Subcutaneous adipose tissue (tissue), 4 donors: ENCODE results near the gene CCDC3. TPM values are rescaled to one million over a fixed set of nuclear protein-coding genes. Genes with fewer than 3 reads are reported as not detected.

ENCODE experiments used
- total RNA-seq, 4 donors: library from RNA; depleted of rRNA; stranded (reverse); fragments of >200 nt; gene quantifications; one replicate each; pipeline ENCODE4 v1.1.0, GENCODE V29; 2016
- TF ChIP-seq, protein P1 (sequence below): fragments of 450-650 bp; IDR thresholded peaks from one replicate; pipeline ENCODE4 v1.5.1; 2016; ENCODE audit warnings: low read depth, mild to moderate bottlenecking, control low read depth, antibody characterized with exemption, moderate library complexity

Gene CCDC3
- total RNA-seq = 10 to 100 TPM in 3 of 4 donors, 1 to 10 TPM in 1; 4.8 to 39.1 (median 19.4) TPM

DNA sequence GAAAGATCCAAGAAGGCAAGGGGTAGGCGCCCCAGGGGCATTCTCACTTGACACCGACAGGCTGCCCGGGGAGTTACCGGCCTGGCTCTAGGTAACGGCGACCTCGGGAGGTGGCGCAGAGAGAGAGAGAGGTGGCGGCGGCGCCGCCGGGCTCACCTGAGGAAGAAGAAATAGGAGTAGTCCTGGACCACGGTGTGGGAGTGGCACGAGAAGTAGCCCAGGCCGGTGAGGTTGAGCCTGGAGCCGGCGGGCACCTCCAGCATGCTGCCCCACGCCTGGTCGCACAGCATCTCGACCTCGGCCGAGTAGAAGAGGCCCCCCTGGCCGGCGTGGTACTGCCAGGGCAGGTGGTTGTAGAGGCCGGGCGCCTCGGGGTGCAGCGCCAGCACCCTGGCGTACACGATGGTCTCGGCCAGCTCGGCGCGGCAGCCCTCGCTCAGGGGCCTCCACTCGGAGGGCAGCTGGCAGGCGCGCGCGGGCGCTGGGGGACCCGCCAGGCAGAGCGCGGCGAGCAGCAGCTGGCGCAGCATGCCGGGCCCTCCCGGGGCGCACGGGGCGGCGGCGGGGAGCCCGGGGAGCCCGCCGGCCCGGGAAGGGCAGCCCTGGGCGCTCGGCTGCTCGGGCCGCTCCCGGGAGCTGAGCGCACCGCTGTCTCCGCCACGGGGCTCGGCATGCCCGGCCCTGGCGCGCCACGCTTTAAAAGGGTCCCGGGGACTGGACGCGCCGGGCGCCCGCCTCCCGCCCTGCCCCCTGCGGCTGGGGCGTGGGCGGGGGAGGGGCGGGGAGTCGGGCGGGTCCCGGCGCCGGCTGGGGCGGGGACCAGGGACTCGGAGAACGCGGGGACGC lies at the start of gene CCDC3:
CCDC3 (minus strand) TSS at position 673 of the 846 bp plus-strand sequence; CDS start at position 530, 143 bp downstream.
- TF ChIP-seq, protein P1, sequence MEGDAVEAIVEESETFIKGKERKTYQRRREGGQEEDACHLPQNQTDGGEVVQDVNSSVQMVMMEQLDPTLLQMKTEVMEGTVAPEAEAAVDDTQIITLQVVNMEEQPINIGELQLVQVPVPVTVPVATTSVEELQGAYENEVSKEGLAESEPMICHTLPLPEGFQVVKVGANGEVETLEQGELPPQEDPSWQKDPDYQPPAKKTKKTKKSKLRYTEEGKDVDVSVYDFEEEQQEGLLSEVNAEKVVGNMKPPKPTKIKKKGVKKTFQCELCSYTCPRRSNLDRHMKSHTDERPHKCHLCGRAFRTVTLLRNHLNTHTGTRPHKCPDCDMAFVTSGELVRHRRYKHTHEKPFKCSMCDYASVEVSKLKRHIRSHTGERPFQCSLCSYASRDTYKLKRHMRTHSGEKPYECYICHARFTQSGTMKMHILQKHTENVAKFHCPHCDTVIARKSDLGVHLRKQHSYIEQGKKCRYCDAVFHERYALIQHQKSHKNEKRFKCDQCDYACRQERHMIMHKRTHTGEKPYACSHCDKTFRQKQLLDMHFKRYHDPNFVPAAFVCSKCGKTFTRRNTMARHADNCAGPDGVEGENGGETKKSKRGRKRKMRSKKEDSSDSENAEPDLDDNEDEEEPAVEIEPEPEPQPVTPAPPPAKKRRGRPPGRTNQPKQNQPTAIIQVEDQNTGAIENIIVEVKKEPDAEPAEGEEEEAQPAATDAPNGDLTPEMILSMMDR = no peak

DNA sequence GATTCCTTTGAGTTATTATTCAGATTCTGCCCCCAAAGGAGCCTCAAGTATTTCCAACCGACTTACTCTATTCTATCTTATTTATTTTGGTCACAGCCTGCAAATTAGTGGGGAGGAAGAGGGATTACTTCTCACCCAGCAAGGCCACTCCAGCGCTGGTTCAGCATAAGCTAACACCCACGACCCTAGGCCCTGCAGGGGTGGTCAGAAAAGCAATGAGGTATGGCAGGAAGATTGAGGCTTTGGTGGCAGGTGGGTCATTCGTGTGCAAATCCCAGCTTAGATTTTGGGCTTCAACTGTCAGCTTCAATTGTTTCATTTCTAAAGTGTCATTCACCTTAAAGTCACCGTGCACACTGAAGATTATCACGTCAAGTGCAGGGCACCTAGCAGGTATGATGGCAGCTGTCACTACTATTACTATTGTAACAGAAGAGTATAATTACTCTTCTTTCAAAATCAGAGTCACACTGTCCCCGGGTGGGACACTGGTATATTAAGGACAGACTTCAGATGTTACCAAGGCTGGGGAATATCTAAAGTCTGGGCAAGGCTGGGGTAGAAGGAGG lies 49.7 kb upstream of the CCDC3 start:
- TF ChIP-seq, protein P1 = no peak

DNA sequence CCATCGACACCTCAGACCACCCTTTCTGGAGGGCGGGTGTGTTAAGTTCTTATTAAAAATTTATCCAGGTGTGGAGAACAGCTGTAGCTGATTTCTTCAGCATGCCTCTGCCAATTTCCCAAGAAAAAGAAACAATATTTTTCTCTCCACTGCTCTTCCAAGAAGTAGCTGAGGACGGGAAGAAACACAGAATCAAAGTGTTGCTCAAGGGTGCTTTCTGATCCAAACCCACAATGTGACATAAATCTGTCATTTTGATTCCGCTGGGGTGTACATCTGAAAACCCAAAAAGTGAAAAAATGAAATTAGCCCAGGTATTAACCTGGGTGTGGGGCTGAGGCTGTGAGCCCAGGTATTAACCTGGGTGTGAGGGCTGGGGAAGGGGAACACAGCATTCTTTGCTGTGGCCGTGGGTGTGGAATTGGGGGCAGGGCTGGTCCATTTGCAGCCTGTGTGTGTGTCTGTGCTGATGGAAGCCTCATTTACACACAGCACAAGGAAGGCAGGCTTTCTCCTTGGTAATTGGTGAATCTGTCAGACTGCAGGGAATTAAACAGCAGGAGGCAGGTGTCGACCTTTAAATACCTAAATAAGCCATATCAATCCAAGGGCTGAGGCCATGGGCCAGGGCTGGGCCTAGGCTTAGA lies 48.4 kb upstream of the CCDC3 start:
- TF ChIP-seq, protein P1 = no peak

DNA sequence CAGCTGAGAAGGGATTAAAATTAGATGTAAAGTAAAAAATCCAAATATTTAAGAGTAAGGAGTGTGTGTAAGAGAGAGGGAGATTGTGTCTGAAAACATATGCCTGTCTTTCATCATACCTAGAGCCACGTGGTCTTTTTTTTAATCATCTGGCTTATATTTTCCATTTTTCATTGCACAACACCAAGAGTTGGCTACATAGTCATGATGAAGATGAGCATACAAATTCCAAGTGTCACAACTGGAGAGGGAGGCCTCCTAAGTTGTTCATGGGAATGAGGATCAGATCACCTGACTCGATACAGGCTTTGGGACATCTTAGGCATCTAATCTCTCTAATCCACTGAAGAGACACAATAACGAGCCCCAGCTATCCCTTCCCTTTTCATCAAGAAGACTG lies 47.2 kb upstream of the CCDC3 start:
- TF ChIP-seq, protein P1 = no peak

DNA sequence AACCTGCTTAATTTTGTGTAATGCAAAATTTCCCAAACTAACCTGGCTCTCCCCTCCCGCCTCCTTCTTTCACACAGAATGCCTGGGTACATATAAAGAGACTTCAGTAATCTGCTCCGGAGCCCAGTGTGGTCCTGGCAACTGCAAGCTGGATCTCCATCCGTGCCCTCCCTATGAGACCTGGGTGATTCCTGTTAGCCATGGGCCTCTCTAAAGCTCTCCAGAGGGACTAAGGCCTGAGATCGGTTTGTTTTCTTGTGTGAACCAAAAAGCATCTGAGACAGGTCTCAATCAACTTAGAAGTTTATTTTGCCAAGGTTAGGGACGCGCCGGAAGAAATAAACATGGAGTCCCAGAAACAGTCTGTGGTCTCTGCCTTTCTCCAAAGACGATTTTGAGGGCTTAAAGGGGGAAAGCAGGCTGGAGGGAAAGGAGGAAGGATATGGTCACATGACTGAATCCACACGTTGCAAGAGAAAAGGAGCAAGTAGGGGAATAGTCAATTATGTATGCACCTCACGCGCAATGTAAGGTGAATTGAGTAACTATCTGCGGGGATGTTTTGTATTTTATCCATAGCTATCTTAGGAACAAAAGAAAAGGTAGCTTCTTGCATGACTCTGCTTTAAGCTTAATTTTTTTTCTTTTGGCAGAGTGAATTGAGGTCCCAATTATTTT lies 46.2 kb upstream of the CCDC3 start:
- TF ChIP-seq, protein P1 = no peak

DNA sequence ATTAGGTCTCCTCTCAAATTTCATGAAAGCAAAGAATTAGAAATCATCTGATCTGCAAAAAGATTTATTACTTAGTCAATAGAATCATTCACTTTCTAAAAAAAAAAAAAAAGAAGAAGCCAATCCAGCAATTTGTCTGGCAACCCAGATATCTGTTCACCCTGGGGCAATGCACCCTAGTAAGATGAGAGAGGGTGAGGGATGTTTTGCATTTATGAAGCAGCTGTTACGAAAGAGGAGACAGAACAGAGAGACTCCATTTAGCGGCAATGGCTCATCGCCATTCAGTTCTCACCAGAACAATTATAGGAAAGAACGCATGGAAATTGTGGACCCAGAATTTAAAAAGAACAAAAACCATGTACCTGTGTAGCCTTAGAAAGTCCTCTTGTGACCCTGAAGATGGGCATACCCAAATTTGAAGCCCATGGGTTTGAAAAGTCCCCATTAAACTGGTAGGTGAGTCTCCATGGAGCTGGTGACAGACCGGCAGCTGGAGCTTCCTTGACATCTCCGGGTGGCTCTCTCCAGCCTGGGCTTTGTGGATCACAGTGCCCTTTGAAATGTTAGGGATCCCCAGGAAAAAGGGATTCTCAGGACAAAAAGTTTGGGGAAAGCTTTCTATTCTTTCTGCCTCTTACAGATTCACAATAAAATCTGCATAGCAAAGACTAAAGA lies 45.5 kb upstream of the CCDC3 start:
- TF ChIP-seq, protein P1 = no peak
